Activated T-helper 17 cell treated with anti-CD3 and anti-CD28 coated beads, Interleukin-2, amount 50 U/mL, for 72 hours (primary cell): ENCODE measurements around the gene MITF. TPM values are rescaled to one million over a fixed set of nuclear protein-coding genes. Genes with fewer than 3 reads are reported as not detected.

ENCODE experiments used
- ATAC-seq: fragments of 150-1000 bp; cut with Tn5 transposase; replicated peaks from 2 replicates; pipeline ENCODE4 v1.10.0; 2021; ENCODE audit warnings: mild to moderate bottlenecking, moderate library complexity
- H3K27ac Mint-ChIP-seq: one replicate; pipeline ENCODE4 v1.8.0; 2022; ENCODE audit warnings: mixed read lengths
- H3K27me3 Mint-ChIP-seq: one replicate; pipeline ENCODE4 v1.8.0; 2022; ENCODE audit warnings: mixed read lengths
- H3K36me3 Mint-ChIP-seq: one replicate; pipeline ENCODE4 v1.8.0; 2022; ENCODE audit warnings: low read depth, mild to moderate bottlenecking, mixed read lengths
- H3K4me1 Mint-ChIP-seq: one replicate; pipeline ENCODE4 v1.8.0; 2022; ENCODE audit warnings: mixed read lengths
- H3K4me3 Mint-ChIP-seq: one replicate; pipeline ENCODE4 v1.8.0; 2022; ENCODE audit warnings: mild to moderate bottlenecking, mixed read lengths
- H3K9me3 Mint-ChIP-seq: one replicate; pipeline ENCODE4 v1.8.0; 2022; ENCODE audit warnings: mixed read lengths
- total RNA-seq, 2 donors: library from RNA; stranded (reverse); gene quantifications; one replicate each; pipeline ENCODE4 v1.2.3, GENCODE V29; 2022

Gene MITF
- total RNA-seq, 2 donors from 2014 or later = not detected

- no peak for ATAC-seq
- H3K27me3 Mint-ChIP-seq = no peaks in the 10 kb centered on the region
Observed at GRCh38 chr3:69941439-69942176, 202.3 kb downstream of the MITF start.

GRCh38 chr3:69944931-69945493 lies 205.7 kb downstream of the MITF start:
- Mint-ChIP-seq H3K27ac (no peak overlapping the region), H3K27me3 (no peaks in the 10 kb centered on the region), H3K4me1 (no peaks in the 10 kb centered on the region), H3K36me3 (no peaks in the 10 kb centered on the region), H3K9me3 (no peaks in the 10 kb centered on the region), H3K4me3 (no peak overlapping the region)
- no peak for ATAC-seq

More at GRCh38 chr3:69941439-69942176, 202.3 kb downstream of the MITF start:
- Mint-ChIP-seq H3K4me3 (no peak overlapping the region), H3K9me3 (no peaks in the 10 kb centered on the region), H3K36me3 (no peaks in the 10 kb centered on the region), H3K4me1 (no peaks in the 10 kb centered on the region), H3K27ac (no peak overlapping the region)

GRCh38 chr3:69948246-69948862 lies 209.1 kb downstream of the MITF start:
- ATAC-seq = no peak
- Mint-ChIP-seq H3K9me3 (no peaks in the 10 kb centered on the region), H3K4me3 (no peak overlapping the region), H3K4me1 (no peaks in the 10 kb centered on the region), H3K36me3 (no peaks in the 10 kb centered on the region), H3K27ac (no peak overlapping the region), H3K27me3 (no peaks in the 10 kb centered on the region)

GRCh38 chr3:69951616-69952015 lies 212.4 kb downstream of the MITF start:
- ATAC-seq = no peak
- peaks cover 3% of the 10 kb centered on the region for H3K27me3 Mint-ChIP-seq
- H3K36me3 Mint-ChIP-seq = no peaks in the 10 kb centered on the region
- no peaks in the 10 kb centered on the region for H3K9me3 Mint-ChIP-seq
- no peaks in the 10 kb centered on the region for H3K4me1 Mint-ChIP-seq
- H3K27ac Mint-ChIP-seq = no peak overlapping the region
- H3K4me3 Mint-ChIP-seq = no peak overlapping the region

- Mint-ChIP-seq H3K9me3 (no peaks in the 10 kb centered on the region), H3K36me3 (no peaks in the 10 kb centered on the region), H3K27ac (no peak overlapping the region), H3K27me3 (no peaks in the 10 kb centered on the region), H3K4me3 (no peak overlapping the region), H3K4me1 (no peaks in the 10 kb centered on the region)
- ATAC-seq = no peak
Observed at GRCh38 chr3:69959581-69959980, 220.3 kb downstream of the MITF start.

- no peak overlapping the region for H3K4me3 Mint-ChIP-seq
- no peak for ATAC-seq
- H3K36me3 Mint-ChIP-seq = no peaks in the 10 kb centered on the region
- no peaks in the 10 kb centered on the region for H3K27me3 Mint-ChIP-seq
- no peak overlapping the region for H3K27ac Mint-ChIP-seq
- H3K9me3 Mint-ChIP-seq = no peaks in the 10 kb centered on the region
- H3K4me1 Mint-ChIP-seq = no peaks in the 10 kb centered on the region
Observed at GRCh38 chr3:69961706-69962439, 222.6 kb downstream of the MITF start.

GRCh38 chr3:69963643-69964042 lies 224.4 kb downstream of the MITF start:
- Mint-ChIP-seq H3K27ac (no peak overlapping the region), H3K27me3 (no peaks in the 10 kb centered on the region), H3K4me3 (no peak overlapping the region), H3K4me1 (no peaks in the 10 kb centered on the region), H3K9me3 (no peaks in the 10 kb centered on the region), H3K36me3 (no peaks in the 10 kb centered on the region)
- ATAC-seq = no peak

GRCh38 chr3:69967156-69967555 lies 227.9 kb downstream of the MITF start:
- no peak for ATAC-seq
- H3K4me3 Mint-ChIP-seq = no peak overlapping the region
- no peak overlapping the region for H3K27ac Mint-ChIP-seq

GRCh38 chr3:69970827-69971226 lies 231.6 kb downstream of the MITF start:
- ATAC-seq = no peak
- peaks cover 7% of the 10 kb centered on the region for H3K9me3 Mint-ChIP-seq
- H3K27me3 Mint-ChIP-seq = no peaks in the 10 kb centered on the region
- no peak overlapping the region for H3K27ac Mint-ChIP-seq
- H3K4me3 Mint-ChIP-seq = no peak overlapping the region
- no peaks in the 10 kb centered on the region for H3K36me3 Mint-ChIP-seq
- H3K4me1 Mint-ChIP-seq = no peaks in the 10 kb centered on the region

More at GRCh38 chr3:69967156-69967555, 227.9 kb downstream of the MITF start:
- H3K4me1 Mint-ChIP-seq = no peaks in the 10 kb centered on the region
- no peaks in the 10 kb centered on the region for H3K27me3 Mint-ChIP-seq
- no peaks in the 10 kb centered on the region for H3K9me3 Mint-ChIP-seq
- H3K36me3 Mint-ChIP-seq = no peaks in the 10 kb centered on the region

- Mint-ChIP-seq H3K27me3 (no peaks in the 10 kb centered on the region), H3K27ac (no peak overlapping the region), H3K9me3 (peaks cover 13% of the 10 kb centered on the region), H3K4me3 (no peak overlapping the region), H3K4me1 (no peaks in the 10 kb centered on the region), H3K36me3 (no peaks in the 10 kb centered on the region)
- no peak for ATAC-seq
Observed at GRCh38 chr3:69972672-69973071, 233.4 kb downstream of the MITF start.

- H3K27me3 Mint-ChIP-seq = no peaks in the 10 kb centered on the region
- H3K4me3 Mint-ChIP-seq = no peak overlapping the region
- no peak for ATAC-seq
- peaks cover 24% of the 10 kb centered on the region for H3K9me3 Mint-ChIP-seq
- no peaks in the 10 kb centered on the region for H3K4me1 Mint-ChIP-seq
- no peak overlapping the region for H3K27ac Mint-ChIP-seq
- no peaks in the 10 kb centered on the region for H3K36me3 Mint-ChIP-seq
Observed at GRCh38 chr3:69976021-69976420, 236.8 kb downstream of the MITF start.

GRCh38 chr3:69983546-69984265 lies 244.4 kb downstream of the MITF start:
- peaks cover 10% of the 10 kb centered on the region for H3K9me3 Mint-ChIP-seq
- no peak overlapping the region for H3K27ac Mint-ChIP-seq
- ATAC-seq = peak; percentile 62
- no peaks in the 10 kb centered on the region for H3K4me1 Mint-ChIP-seq
- no peaks in the 10 kb centered on the region for H3K27me3 Mint-ChIP-seq
- H3K36me3 Mint-ChIP-seq = no peaks in the 10 kb centered on the region
- H3K4me3 Mint-ChIP-seq = no peak overlapping the region

- Mint-ChIP-seq H3K4me1 (no peaks in the 10 kb centered on the region), H3K9me3 (peaks cover 9% of the 10 kb centered on the region), H3K36me3 (no peaks in the 10 kb centered on the region), H3K4me3 (no peak overlapping the region), H3K27me3 (no peaks in the 10 kb centered on the region), H3K27ac (no peak overlapping the region)
- no peak for ATAC-seq
Observed at GRCh38 chr3:69985266-69985665, 246.0 kb downstream of the MITF start.

- Mint-ChIP-seq H3K4me1 (no peaks in the 10 kb centered on the region), H3K36me3 (no peaks in the 10 kb centered on the region), H3K4me3 (no peak overlapping the region), H3K9me3 (peaks cover 4% of the 10 kb centered on the region), H3K27ac (no peak overlapping the region), H3K27me3 (no peaks in the 10 kb centered on the region)
- ATAC-seq = no peak
Observed at GRCh38 chr3:69986419-69986818, 247.2 kb downstream of the MITF start.
